Mucosa of descending colon (tissue), 3 donors: ENCODE measurements around the gene ANO10. TPM values are rescaled to one million over a fixed set of nuclear protein-coding genes. Genes with fewer than 3 reads are reported as not detected.

Experiments used
- ATAC-seq: fragments of 200-7000 bp; cut with Tn5 transposase; one replicate; pipeline ENCODE4 v1.9.1; 2020; ENCODE audit warnings: mild to moderate bottlenecking, moderate library complexity
- DNase-seq, 3 donors: peaks; one replicate each; pipeline ENCODE4 v3.0.0-alpha.2; 2020
- H3K36me3 ChIP-seq: fragments of 200-600 bp; one replicate; pipeline ENCODE4 v1.8.0; 2021; ENCODE audit warnings: low read depth, mild to moderate bottlenecking
- H3K4me1 ChIP-seq: fragments of 200-600 bp; one replicate; pipeline ENCODE4 v1.8.0; 2021; ENCODE audit warnings: low read depth, mild to moderate bottlenecking
- H3K4me3 ChIP-seq: fragments of 200-600 bp; one replicate; pipeline ENCODE4 v1.8.0; 2021; ENCODE audit warnings: mild to moderate bottlenecking
- H3K9me3 ChIP-seq: fragments of 200-600 bp; one replicate; pipeline ENCODE4 v1.8.0; 2021; ENCODE audit warnings: mild to moderate bottlenecking
- CTCF ChIP-seq: fragments of 200-600 bp; IDR thresholded peaks from one replicate; pipeline ENCODE4 v1.8.0; 2022; ENCODE audit warnings: antibody characterized with exemption, mild to moderate bottlenecking
- intact Hi-C, 2 donors: fragments of 100-400 bp; cut with DNase I in 1 of 2; cut with micrococcal nuclease in 1 of 2; formaldehyde crosslinking; loops; one replicate each; pipeline versions ENCODE4 v1.11.0 to v1.11.1; 2022; cut with DNase I, micrococcal nuclease
- total RNA-seq, 3 donors: library from RNA; stranded (reverse); fragmentation: NEBNext Ultra II Directional in 2 of 3; extraction: Animal tissue kit (Norgen Biotek cat#: 25700) in 2 of 3; gene quantifications; one replicate each; pipeline versions ENCODE4 v1.2.1 to v1.2.4, GENCODE V29; 2021 to 2023
- donor health status: DM: no; HTN: no; CAD: no; lungs with moderate emphysema.
- donor health status: DM: no; HTN: no; CAD: no.
- donor health status: DM: no; HTN: yes; CAD: no.

The ANO10 gene
- total RNA-seq, 3 donors from 2014 or later = 46.6 to 100.0 (median 64.1) TPM

DNA sequence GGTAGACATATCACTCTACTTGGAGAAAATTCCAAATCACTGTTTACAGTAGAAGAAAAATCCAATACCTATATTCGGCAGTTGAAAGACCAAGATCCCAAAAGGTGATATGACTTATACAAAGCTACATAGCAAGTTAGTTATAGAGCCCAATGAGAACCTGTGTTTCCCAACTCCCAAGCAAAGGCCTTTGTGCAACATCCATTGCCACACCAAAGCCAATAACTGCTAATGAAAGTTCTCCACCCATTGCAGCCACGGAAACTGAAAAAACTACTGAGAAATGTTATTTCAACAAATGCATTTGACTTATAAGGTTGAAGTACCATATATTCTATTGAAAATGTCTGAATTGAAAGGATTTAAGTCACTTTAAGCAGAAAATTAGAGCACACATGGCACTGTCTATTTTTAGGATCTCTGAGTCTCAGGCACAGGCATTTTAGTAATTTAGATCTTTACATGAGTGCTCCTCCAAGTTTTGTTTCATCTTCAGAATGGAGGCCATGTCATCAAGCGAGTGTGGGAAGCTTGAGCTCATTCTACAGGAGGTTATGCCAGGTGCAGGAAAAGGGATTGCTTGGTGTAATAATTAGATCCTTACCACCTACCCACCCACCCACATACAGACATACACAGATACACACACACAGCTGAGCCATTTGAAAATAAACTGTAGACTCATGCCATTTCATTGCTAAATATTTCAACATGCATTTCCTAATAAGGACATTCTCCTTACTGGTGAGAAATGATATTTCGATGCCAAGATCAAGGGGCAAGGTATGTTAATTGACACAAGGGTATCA is 19.7 kb upstream of the ANO10 start:
- DNase-seq = no peak
- no peak for TF ChIP-seq CTCF
- ATAC-seq = no peak
- Histone ChIP-seq H3K4me3 (no peak overlapping the region), H3K36me3 (no peaks in the 10 kb centered on the region), H3K9me3 (no peaks in the 10 kb centered on the region), H3K4me1 (peaks cover 6% of the 10 kb centered on the region)
- intact Hi-C loops = no loop called here

DNA sequence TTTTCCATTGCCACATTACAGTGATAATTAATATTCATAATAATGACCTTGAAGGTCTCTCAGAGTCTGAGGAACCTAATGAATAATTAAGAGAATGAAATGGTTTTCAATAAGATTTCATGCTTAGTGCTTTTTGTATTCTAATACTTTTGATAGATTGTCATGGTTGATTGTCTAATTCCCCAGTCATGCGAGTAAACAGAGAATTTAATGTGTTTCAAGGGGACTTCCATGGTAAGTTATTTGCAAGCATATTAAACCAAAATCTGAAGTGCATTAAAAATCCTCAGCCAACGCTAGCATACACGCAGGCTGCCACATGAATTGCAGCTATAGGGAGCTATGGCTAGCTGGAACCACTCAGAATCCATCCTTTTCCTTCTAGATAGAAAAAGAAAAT is 18.9 kb upstream of the ANO10 start:
- DNase-seq = no peak
- no peak for ATAC-seq

DNA sequence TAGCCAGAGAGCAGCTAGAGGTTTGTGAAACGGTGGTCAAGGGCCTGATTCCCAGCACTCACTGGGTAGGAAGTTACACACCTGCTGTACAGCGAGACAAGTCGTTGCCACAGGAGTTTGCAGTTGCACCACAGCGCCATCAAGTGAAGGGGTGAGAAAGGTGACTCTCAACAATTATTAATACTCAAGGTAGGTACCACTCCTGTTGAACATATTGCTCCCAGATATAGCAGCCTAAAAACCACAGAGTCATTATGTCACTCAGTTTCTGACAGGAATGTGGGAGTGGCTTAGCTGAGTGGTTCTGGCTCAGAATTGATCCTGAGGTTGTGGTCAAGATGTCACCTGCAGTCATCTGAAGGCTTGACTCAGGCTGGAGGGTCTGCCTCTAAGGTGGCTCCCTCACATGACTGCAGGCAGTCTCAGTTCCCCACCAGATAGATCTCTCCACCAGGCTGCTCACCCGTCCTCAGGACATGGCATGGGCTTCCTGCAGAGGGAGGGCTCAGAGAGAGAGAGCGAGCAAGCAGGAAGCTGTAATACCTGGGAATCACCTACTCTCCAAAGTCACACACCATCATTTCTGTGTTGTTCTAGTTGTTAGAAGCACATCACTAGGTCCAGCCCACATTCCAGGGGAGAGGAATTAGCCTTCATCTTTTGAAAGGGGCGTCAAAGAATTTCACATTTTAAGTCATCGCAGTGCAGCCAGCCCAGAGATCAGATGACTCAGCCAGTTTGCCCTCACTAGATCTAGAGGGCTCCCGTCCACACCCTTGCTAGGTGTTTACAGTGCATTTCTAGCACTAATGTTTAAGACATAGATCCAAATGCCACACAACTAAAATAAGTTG is 17.0 kb upstream of the ANO10 start:
- no peaks in the 10 kb centered on the region for H3K36me3 ChIP-seq
- H3K4me3 ChIP-seq = no peak overlapping the region
- peak; percentile 33 for TF ChIP-seq CTCF
- H3K4me1 ChIP-seq = peaks cover 6% of the 10 kb centered on the region
- ATAC-seq (peak; percentile 97), DNase-seq (peak in 2 of 3 donors; percentile 75 to 79)
- H3K9me3 ChIP-seq = no peaks in the 10 kb centered on the region
- intact Hi-C loops = loop anchor here in 1 of 2 donors (10.0 kb wide), 1 partner anchor 94 kb away; no protein-coding TSS in a partner anchor

More for the DNA sequence above, 18.9 kb upstream of the ANO10 start:
- Histone ChIP-seq H3K4me1 (peaks cover 6% of the 10 kb centered on the region), H3K4me3 (no peak overlapping the region), H3K9me3 (no peaks in the 10 kb centered on the region), H3K36me3 (no peaks in the 10 kb centered on the region)
- TF ChIP-seq CTCF = no peak
- intact Hi-C loops = no loop called here

- DNase-seq (no peak), ATAC-seq (no peak)
- no peak for TF ChIP-seq CTCF
- H3K4me3 ChIP-seq = no peak overlapping the region
- peaks cover 6% of the 10 kb centered on the region for H3K4me1 ChIP-seq
- intact Hi-C loops = loop anchor here in 1 of 2 donors (10.0 kb wide), 1 partner anchor 93 kb away; no protein-coding TSS in a partner anchor
- H3K9me3 ChIP-seq = no peaks in the 10 kb centered on the region
- H3K36me3 ChIP-seq = no peaks in the 10 kb centered on the region
Observed at GRCh38 chr3:43637702-43638101, 15.9 kb upstream of the ANO10 start.

DNA sequence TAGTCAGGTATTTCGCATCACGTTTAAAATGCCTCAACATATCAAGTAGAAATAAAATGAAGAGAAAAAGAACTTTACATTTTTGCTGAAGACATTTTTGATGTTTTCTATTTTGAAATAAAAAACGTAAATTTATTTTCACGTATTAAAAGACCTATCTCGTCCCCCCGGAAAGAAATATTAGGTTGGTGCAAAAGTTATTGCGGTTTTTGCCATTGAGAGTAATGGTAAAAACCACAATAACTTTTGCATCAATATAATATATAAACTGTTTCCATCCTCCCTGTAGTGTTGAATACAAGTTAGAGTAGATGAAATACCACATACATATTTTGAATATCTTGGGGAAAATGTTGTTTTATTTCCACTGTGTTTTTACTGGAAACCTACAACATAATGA is 11.2 kb upstream of the ANO10 start:
- Histone ChIP-seq H3K36me3 (no peaks in the 10 kb centered on the region), H3K9me3 (no peaks in the 10 kb centered on the region), H3K4me1 (no peaks in the 10 kb centered on the region), H3K4me3 (no peak overlapping the region)
- no peak for DNase-seq
- intact Hi-C loops = loop anchor here in 1 of 2 donors (10.0 kb wide), 1 partner anchor 88 kb away; no protein-coding TSS in a partner anchor
- ATAC-seq = no peak
- TF ChIP-seq CTCF = no peak
